Mesendoderm (in vitro differentiated cells): Measurements from ENCODE around the gene OSMR.
"Not testable (repeated sequence)": the region's sequence is repeated elsewhere in the genome, so short reads cannot be mapped to it uniquely, and the experiment has no call there.

ENCODE experiments used
- DNase-seq: peaks from one replicate; pipeline ENCODE4 v3.0.0; 2013
- H2AK5ac ChIP-seq: 2 replicates; pipeline ENCODE4 v1.6.1; 2013; ENCODE audit warnings: low read length, inconsistent platforms
- H2BK120ac ChIP-seq: 2 replicates; pipeline ENCODE4 v1.6.1; 2013; ENCODE audit warnings: low read depth, mild to moderate bottlenecking, low read length, moderate library complexity, mixed read lengths
- H2BK15ac ChIP-seq: replicated peaks from 2 replicates; pipeline ENCODE4 v1.6.1; 2013; ENCODE audit warnings: low read depth, mild to moderate bottlenecking, moderate library complexity
- H2BK5ac ChIP-seq: 2 replicates; pipeline ENCODE4 v1.6.1; 2013; ENCODE audit warnings: low read length, inconsistent platforms
- H3K18ac ChIP-seq: 2 replicates; pipeline ENCODE4 v1.6.1; 2013; ENCODE audit warnings: mild to moderate bottlenecking, low read length, mixed read lengths
- H3K23ac ChIP-seq: one replicate; pipeline ENCODE4 v1.6.1; 2013; ENCODE audit warnings: low read length
- H3K27ac ChIP-seq: 2 replicates; pipeline ENCODE4 v1.5.1; 2013; ENCODE audit warnings: low read depth, mild to moderate bottlenecking, inconsistent platforms, low read length, moderate library complexity
- H3K27me3 ChIP-seq: 2 replicates; pipeline ENCODE4 v1.6.1; 2013; ENCODE audit warnings: low read length, control low read depth, mild to moderate bottlenecking, inconsistent platforms; ENCODE audit not compliant: insufficient read depth, poor library complexity
- H3K36me3 ChIP-seq: 2 replicates; pipeline ENCODE4 v1.6.1; 2013; ENCODE audit warnings: low read length, inconsistent platforms; ENCODE audit not compliant: control insufficient read depth, insufficient read depth
- H3K4ac ChIP-seq: one replicate; pipeline ENCODE4 v1.6.1; 2013; ENCODE audit warnings: low read depth, mild to moderate bottlenecking, low read length, moderate library complexity
- H3K4me1 ChIP-seq: 2 replicates; pipeline ENCODE4 v1.6.1; 2013; ENCODE audit warnings: low read depth, low read length, inconsistent platforms; ENCODE audit not compliant: control insufficient read depth
- H3K4me2 ChIP-seq: 2 replicates; pipeline ENCODE4 v1.6.1; 2013; ENCODE audit warnings: low read length
- H3K4me3 ChIP-seq: 2 replicates; pipeline ENCODE4 v1.5.1; 2013; ENCODE audit warnings: mild to moderate bottlenecking, low read length
- H3K56ac ChIP-seq: one replicate; pipeline ENCODE4 v1.6.1; 2013; ENCODE audit warnings: low read length
- H3K79me1 ChIP-seq: 2 replicates; pipeline ENCODE4 v1.6.1; 2013; ENCODE audit warnings: low read length, inconsistent platforms
- H3K79me2 ChIP-seq: 2 replicates; pipeline ENCODE4 v1.6.1; 2013; ENCODE audit warnings: mild to moderate bottlenecking, low read length; ENCODE audit not compliant: control insufficient read depth, insufficient read depth
- H3K9ac ChIP-seq: 2 replicates; pipeline ENCODE4 v1.6.1; 2013; ENCODE audit warnings: low read length, inconsistent platforms
- H4K5ac ChIP-seq: one replicate; pipeline ENCODE4 v1.6.1; 2013; ENCODE audit warnings: low read length
- H4K8ac ChIP-seq: one replicate; pipeline ENCODE4 v1.6.1; 2013; ENCODE audit warnings: low read depth, mild to moderate bottlenecking, control low read depth, low read length, moderate library complexity
- WGBS: extraction: QIAGEN DNeasy Blood & Tissue Kit; methylation state at CpG from one replicate; pipeline ENCODE4 v1.1.7; 2013; ENCODE audit warnings: low lambda C conversion rate, missing lambda C conversion rate; ENCODE audit not compliant: insufficient coverage; ENCODE audit errors: extremely low coverage; 5-methylcytosine and 5-hydroxymethylcytosine counted together

OSMR gene

GRCh38 chr5:38856660-38857059 is 10.8 kb downstream of the OSMR start:
- Histone ChIP-seq H2BK120ac (no peak overlapping the region), H2AK5ac (no peak overlapping the region), H3K18ac (no peak overlapping the region), H3K27ac (no peak overlapping the region), H3K27me3 (no peaks in the 10 kb centered on the region), H3K56ac (no peak overlapping the region), H4K5ac (no peak overlapping the region), H4K8ac (no peak overlapping the region), H3K4me3 (no peak overlapping the region), H3K9ac (no peak overlapping the region), H3K79me2 (no peaks in the 10 kb centered on the region), H3K4me1 (no peaks in the 10 kb centered on the region), H2BK15ac (no peak overlapping the region), H3K36me3 (no peaks in the 10 kb centered on the region), H3K79me1 (no peaks in the 10 kb centered on the region), H3K23ac (no peak overlapping the region), H2BK5ac (no peak overlapping the region), H3K4me2 (no peak overlapping the region), H3K4ac (no peak overlapping the region)
- WGBS = no CpG with 5 or more reads among the region's 2 CpGs
- no peak for DNase-seq

GRCh38 chr5:38858839-38859238 is 13.0 kb downstream of the OSMR start:
- no peak overlapping the region for H2BK120ac ChIP-seq
- H3K4ac ChIP-seq = no peak overlapping the region
- no peak overlapping the region for H3K4me2 ChIP-seq
- no peaks in the 10 kb centered on the region for H3K79me1 ChIP-seq
- no peaks in the 10 kb centered on the region for H3K79me2 ChIP-seq
- H3K23ac ChIP-seq = no peak overlapping the region
- H3K4me3 ChIP-seq = no peak overlapping the region
- H3K56ac ChIP-seq = no peak overlapping the region
- no peak overlapping the region for H3K9ac ChIP-seq
- no peak overlapping the region for H2AK5ac ChIP-seq
- H3K36me3 ChIP-seq = no peaks in the 10 kb centered on the region
- H3K18ac ChIP-seq = no peak overlapping the region
- no peak overlapping the region for H4K5ac ChIP-seq
- no peak overlapping the region for H3K27ac ChIP-seq
- H3K27me3 ChIP-seq = no peaks in the 10 kb centered on the region
- WGBS = no CpG with 5 or more reads among the region's 3 CpGs
- DNase-seq = no peak
- no peak overlapping the region for H2BK5ac ChIP-seq
- H3K4me1 ChIP-seq = no peaks in the 10 kb centered on the region
- H4K8ac ChIP-seq = no peak overlapping the region
- H2BK15ac ChIP-seq = no peak overlapping the region

GRCh38 chr5:38861986-38862770 is 16.4 kb downstream of the OSMR start:
- H3K36me3 ChIP-seq, H4K5ac ChIP-seq, H3K79me1 ChIP-seq, H3K4me3 ChIP-seq, H3K27me3 ChIP-seq, H3K18ac ChIP-seq, H3K4ac ChIP-seq, H2AK5ac ChIP-seq, H4K8ac ChIP-seq, H3K23ac ChIP-seq, H3K4me1 ChIP-seq, H3K27ac ChIP-seq, H2BK120ac ChIP-seq, H3K56ac ChIP-seq, H2BK5ac ChIP-seq, H3K4me2 ChIP-seq, DNase-seq, H2BK15ac ChIP-seq, H3K79me2 ChIP-seq, H3K9ac ChIP-seq: not testable (repeated sequence)
- no CpG with 5 or more reads among the region's 64 CpGs for WGBS

GRCh38 chr5:38866362-38867031 is 20.7 kb downstream of the OSMR start:
- Histone ChIP-seq H3K79me2 (no peaks in the 10 kb centered on the region), H2BK15ac (no peak overlapping the region), H3K79me1 (no peaks in the 10 kb centered on the region), H3K18ac (no peak overlapping the region), H3K4me3 (no peak overlapping the region), H3K36me3 (no peaks in the 10 kb centered on the region), H3K4ac (no peak overlapping the region), H2BK5ac (no peak overlapping the region), H3K9ac (no peak overlapping the region), H3K27me3 (no peaks in the 10 kb centered on the region), H3K27ac (no peak overlapping the region), H2AK5ac (peak overlapping the region; percentile 27), H4K5ac (no peak overlapping the region), H3K56ac (no peak overlapping the region), H2BK120ac (no peak overlapping the region), H3K4me2 (no peak overlapping the region), H3K4me1 (no peaks in the 10 kb centered on the region), H3K23ac (no peak overlapping the region), H4K8ac (no peak overlapping the region)
- WGBS = no CpG with 5 or more reads among the region's 4 CpGs
- no peak for DNase-seq

- no peaks in the 10 kb centered on the region for H3K79me2 ChIP-seq
- no peak for DNase-seq
- no peak overlapping the region for H3K27ac ChIP-seq
- no peak overlapping the region for H3K4me2 ChIP-seq
- H3K9ac ChIP-seq = no peak overlapping the region
- no peak overlapping the region for H2BK120ac ChIP-seq
- H3K27me3 ChIP-seq = no peaks in the 10 kb centered on the region
- no peak overlapping the region for H3K4me3 ChIP-seq
- no peak overlapping the region for H3K23ac ChIP-seq
- no peaks in the 10 kb centered on the region for H3K36me3 ChIP-seq
- no peaks in the 10 kb centered on the region for H3K79me1 ChIP-seq
- H3K4ac ChIP-seq = no peak overlapping the region
- H3K18ac ChIP-seq = no peak overlapping the region
- no peak overlapping the region for H2BK5ac ChIP-seq
- H4K5ac ChIP-seq = no peak overlapping the region
- no CpG with 5 or more reads among the region's 1 CpG for WGBS
- H2BK15ac ChIP-seq = no peak overlapping the region
- no peak overlapping the region for H2AK5ac ChIP-seq
- peaks cover 3% of the 10 kb centered on the region for H3K4me1 ChIP-seq
- H4K8ac ChIP-seq = no peak overlapping the region
- H3K56ac ChIP-seq = no peak overlapping the region
These were observed 21.2 kb downstream of the OSMR start for GRCh38 chr5:38867032-38867398.
